OCI-LY7 (cell line): ENCODE measurements around the gene BLVRB. TPM values are rescaled to one million over a fixed set of nuclear protein-coding genes. Genes with fewer than 3 reads are reported as not detected.
"Not testable (repeated sequence)": the region's sequence is repeated elsewhere in the genome, so short reads cannot be mapped to it uniquely, and the experiment has no call there.

ENCODE experiments used
- BruUV-seq: library from RNA; stranded (reverse); fragments of 400-500 nt; replicated peaks from 2 replicates; lab custom pipeline; 2021; lab: Mats Ljungman, UMichigan
- CTCF ChIA-PET: fragments of 300-600 bp; sonication (Branson Sonifier 250); formaldehyde crosslinking; loops from one replicate; lab custom pipeline; 2022; ENCODE audit warnings: antibody characterized with exemption; ENCODE audit not compliant: unreplicated experiment; lab: Charles Lee
- POLR2A ChIA-PET: fragments of 300-600 bp; sonication (Branson Sonifier 250); formaldehyde crosslinking; loops from one replicate; lab custom pipeline; 2022; ENCODE audit warnings: antibody characterized with exemption; lab: Charles Lee
- DNase-seq: peaks from one replicate; pipeline ENCODE4 v3.0.0-alpha.2; 2015; ENCODE audit warnings: low spot score
- H2AFZ ChIP-seq: fragments of 200-600 bp; sonication (generic), shearing (Covaris generic); 2 replicates; pipeline ENCODE4 v1.6.1; 2014; ENCODE audit warnings: mild to moderate bottlenecking, antibody characterized with exemption, low read length, moderate library complexity
- H3K27ac ChIP-seq: fragments of 200-600 bp; sonication (generic); 2 replicates; pipeline ENCODE4 v1.5.1; 2014; ENCODE audit warnings: mixed run types, low read depth, mild to moderate bottlenecking, moderate library complexity, low read length, inconsistent platforms; ENCODE audit not compliant: poor library complexity, severe bottlenecking
- H3K36me3 ChIP-seq: fragments of 200-600 bp; sonication (generic); 2 replicates; pipeline ENCODE4 v1.6.1; 2014; ENCODE audit warnings: mild to moderate bottlenecking, antibody characterized with exemption, low read length, moderate library complexity, mixed read lengths; ENCODE audit not compliant: insufficient read depth
- H3K4me1 ChIP-seq: fragments of 200-600 bp; sonication (generic); 2 replicates; pipeline ENCODE4 v1.5.1; 2014; ENCODE audit warnings: mild to moderate bottlenecking, low read length; ENCODE audit not compliant: insufficient read depth, poor library complexity, severe bottlenecking
- H3K4me2 ChIP-seq: fragments of 200-600 bp; sonication (generic); 2 replicates; pipeline ENCODE4 v1.6.1; 2014; ENCODE audit warnings: mild to moderate bottlenecking, low read length
- H3K4me3 ChIP-seq: fragments of 200-600 bp; sonication (generic); 2 replicates; pipeline ENCODE4 v1.5.1; 2014; ENCODE audit warnings: mild to moderate bottlenecking, low read depth, low read length; ENCODE audit not compliant: poor library complexity, severe bottlenecking
- H3K79me2 ChIP-seq: fragments of 200-600 bp; sonication (generic); 2 replicates; pipeline ENCODE4 v1.6.1; 2016; ENCODE audit warnings: low read depth, mild to moderate bottlenecking, low read length, moderate library complexity, mixed read lengths; ENCODE audit not compliant: insufficient read depth
- H3K9me2 ChIP-seq: fragments of 200-600 bp; sonication (generic); 2 replicates; pipeline ENCODE4 v1.6.1; 2016; ENCODE audit warnings: mild to moderate bottlenecking, low read length, mixed read lengths; ENCODE audit not compliant: insufficient read depth
- H3K9me3 ChIP-seq: fragments of 200-600 bp; sonication (generic); 2 replicates; pipeline ENCODE4 v1.6.1; 2014; ENCODE audit warnings: mild to moderate bottlenecking, mixed run types, low read length, mixed read lengths
- H4K20me1 ChIP-seq: fragments of 200-600 bp; sonication (generic); 2 replicates; pipeline ENCODE4 v1.6.1; 2014; ENCODE audit warnings: mild to moderate bottlenecking, antibody characterized with exemption, low read length, moderate library complexity, mixed read lengths; ENCODE audit not compliant: insufficient read depth
- EZH2phosphoT487 ChIP-seq: fragments of 200-600 bp; sonication (generic); IDR thresholded peaks from 2 replicates; pipeline ENCODE4 v1.6.1; 2018; ENCODE audit warnings: low read depth, borderline replicate concordance, mild to moderate bottlenecking, mixed run types, antibody characterized with exemption, low read length, moderate library complexity, mixed read lengths
- intact Hi-C: fragments of 100-400 bp; cut with micrococcal nuclease; formaldehyde crosslinking; loops from one replicate; pipeline ENCODE4 v1.10.0; 2022; ENCODE audit not compliant: unreplicated experiment
- total RNA-seq, 2 experiments: library from RNA; depleted of rRNA in 1 of 2; stranded (reverse); fragments of >200 nt in 1 of 2; shearing (Covaris generic) in 1 of 2; gene quantifications; 2 replicates each; pipeline ENCODE4 v1.2.3, GENCODE V29; 2014 to 2022
- TF ChIP-seq, protein P1 (sequence below): fragments of 200-600 bp; sonication (generic); conservative IDR thresholded peaks from 2 replicates; pipeline ENCODE4 v1.5.1; 2014; ENCODE audit warnings: mild to moderate bottlenecking, antibody characterized with exemption, low read length, moderate library complexity, mixed read lengths

The BLVRB gene
- total RNA-seq, 2 experiments from 2014 or later = 45.0 to 48.5 TPM

DNA sequence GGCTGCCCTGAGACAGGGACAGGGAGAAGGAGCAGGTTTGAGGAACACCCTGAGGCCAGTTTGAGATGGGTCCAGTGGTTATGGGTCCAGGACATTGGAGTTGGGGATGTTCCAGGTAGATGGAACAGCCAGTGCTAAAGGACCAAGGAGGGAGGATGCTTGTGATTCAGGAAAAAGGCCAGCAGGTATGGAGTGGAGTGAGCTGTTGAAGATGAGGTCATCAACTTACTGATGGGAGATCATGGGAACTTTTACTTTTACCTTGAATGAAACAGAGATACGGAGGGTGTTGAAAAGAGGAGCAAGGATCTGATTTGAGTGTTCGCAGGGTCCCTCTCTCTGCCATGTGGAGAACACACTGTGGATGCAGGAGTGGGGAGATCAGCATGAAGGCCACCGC lies 26.7 kb upstream of the BLVRB start:
- no TSS peak for BruUV-seq
- H3K9me3 ChIP-seq = no peaks in the 10 kb centered on the region

DNA sequence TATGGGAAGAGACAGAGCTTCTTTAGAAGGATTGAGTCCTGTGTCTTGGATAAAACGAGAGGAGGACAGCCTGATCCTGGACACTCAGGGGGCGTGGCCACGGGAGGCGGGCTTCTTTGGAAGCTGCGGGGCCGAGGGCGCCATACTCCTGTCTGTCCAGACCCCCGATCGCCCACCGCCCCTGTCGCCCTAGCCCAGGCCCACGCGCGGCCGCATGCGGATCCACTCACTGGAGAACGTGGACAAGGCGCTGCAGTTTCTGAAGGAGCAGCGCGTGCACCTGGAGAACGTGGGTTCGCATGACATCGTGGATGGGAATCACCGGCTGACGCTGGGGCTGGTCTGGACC lies 24.3 kb upstream of the BLVRB start:
- H3K36me3 ChIP-seq = no peaks in the 10 kb centered on the region
- ChIA-PET POLR2A (no interaction called here), CTCF (no interaction called here)
- no peaks in the 10 kb centered on the region for H3K9me2 ChIP-seq
- no peaks in the 10 kb centered on the region for H3K9me3 ChIP-seq
- DNase-seq = no peak
- no peak overlapping the region for H2AFZ ChIP-seq
- TF ChIP-seq EZH2phosphoT487 = no peak
- TF ChIP-seq, protein P1, sequence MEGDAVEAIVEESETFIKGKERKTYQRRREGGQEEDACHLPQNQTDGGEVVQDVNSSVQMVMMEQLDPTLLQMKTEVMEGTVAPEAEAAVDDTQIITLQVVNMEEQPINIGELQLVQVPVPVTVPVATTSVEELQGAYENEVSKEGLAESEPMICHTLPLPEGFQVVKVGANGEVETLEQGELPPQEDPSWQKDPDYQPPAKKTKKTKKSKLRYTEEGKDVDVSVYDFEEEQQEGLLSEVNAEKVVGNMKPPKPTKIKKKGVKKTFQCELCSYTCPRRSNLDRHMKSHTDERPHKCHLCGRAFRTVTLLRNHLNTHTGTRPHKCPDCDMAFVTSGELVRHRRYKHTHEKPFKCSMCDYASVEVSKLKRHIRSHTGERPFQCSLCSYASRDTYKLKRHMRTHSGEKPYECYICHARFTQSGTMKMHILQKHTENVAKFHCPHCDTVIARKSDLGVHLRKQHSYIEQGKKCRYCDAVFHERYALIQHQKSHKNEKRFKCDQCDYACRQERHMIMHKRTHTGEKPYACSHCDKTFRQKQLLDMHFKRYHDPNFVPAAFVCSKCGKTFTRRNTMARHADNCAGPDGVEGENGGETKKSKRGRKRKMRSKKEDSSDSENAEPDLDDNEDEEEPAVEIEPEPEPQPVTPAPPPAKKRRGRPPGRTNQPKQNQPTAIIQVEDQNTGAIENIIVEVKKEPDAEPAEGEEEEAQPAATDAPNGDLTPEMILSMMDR = no peak
- no peaks in the 10 kb centered on the region for H3K4me1 ChIP-seq
- H3K4me2 ChIP-seq = no peak overlapping the region
- intact Hi-C loops = no loop called here
- no peak overlapping the region for H3K27ac ChIP-seq
- no peaks in the 10 kb centered on the region for H3K79me2 ChIP-seq
- H3K4me3 ChIP-seq = no peak overlapping the region
- BruUV-seq = no TSS peak
- H4K20me1 ChIP-seq = no peaks in the 10 kb centered on the region

More for the DNA sequence above, 26.7 kb upstream of the BLVRB start:
- Histone ChIP-seq H3K27ac (no peak overlapping the region), H3K9me2 (no peaks in the 10 kb centered on the region), H4K20me1 (no peaks in the 10 kb centered on the region), H3K4me2 (no peak overlapping the region), H3K79me2 (no peaks in the 10 kb centered on the region), H3K4me3 (no peak overlapping the region), H3K36me3 (no peaks in the 10 kb centered on the region), H2AFZ (no peak overlapping the region), H3K4me1 (no peaks in the 10 kb centered on the region)
- DNase-seq = no peak
- ChIA-PET POLR2A (interaction anchor here (0.6 to 0.7 kb wide), 2 partner anchors 10 to 160 kb away, joined by 4 to 5 read pairs; no protein-coding TSS in a partner anchor), CTCF (no interaction called here)
- no peak for TF ChIP-seq EZH2phosphoT487
- TF ChIP-seq, protein P1 = no peak
- intact Hi-C loops = no loop called here

DNA sequence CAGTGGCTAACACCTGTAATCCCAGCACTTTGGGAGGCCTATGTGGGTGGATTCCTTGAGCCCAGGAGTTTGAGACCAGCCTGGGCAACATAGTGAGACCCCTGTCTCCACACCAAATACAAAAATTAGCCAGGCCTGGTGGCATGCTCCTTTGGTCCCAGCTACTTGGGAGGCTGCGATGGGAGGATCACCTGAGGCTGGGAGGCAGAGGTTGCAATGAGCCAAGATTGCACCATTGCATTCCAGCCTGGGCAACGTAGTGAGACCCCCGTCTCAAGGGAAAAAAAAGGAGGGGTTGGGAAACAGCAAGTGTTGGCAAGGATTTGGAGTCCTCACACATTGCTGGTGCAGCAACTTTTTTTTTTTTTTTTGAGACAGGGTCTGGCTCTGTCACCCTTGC lies 20.5 kb upstream of the BLVRB start:
- H2AFZ ChIP-seq = no peak overlapping the region
- H3K4me2 ChIP-seq = no peak overlapping the region
- H3K27ac ChIP-seq = no peak overlapping the region
- H3K4me3 ChIP-seq = no peak overlapping the region
- H3K36me3 ChIP-seq = no peaks in the 10 kb centered on the region
- no peak for DNase-seq
- POLR2A ChIA-PET = no interaction called here
- H3K9me3 ChIP-seq = no peaks in the 10 kb centered on the region
- H3K9me2 ChIP-seq = no peaks in the 10 kb centered on the region
- intact Hi-C loops = no loop called here
- CTCF ChIA-PET = no interaction called here
- no TSS peak for BruUV-seq
- H4K20me1 ChIP-seq = no peaks in the 10 kb centered on the region
- no peak for TF ChIP-seq EZH2phosphoT487
- TF ChIP-seq, protein P1 = no peak
- no peaks in the 10 kb centered on the region for H3K79me2 ChIP-seq
- no peaks in the 10 kb centered on the region for H3K4me1 ChIP-seq

DNA sequence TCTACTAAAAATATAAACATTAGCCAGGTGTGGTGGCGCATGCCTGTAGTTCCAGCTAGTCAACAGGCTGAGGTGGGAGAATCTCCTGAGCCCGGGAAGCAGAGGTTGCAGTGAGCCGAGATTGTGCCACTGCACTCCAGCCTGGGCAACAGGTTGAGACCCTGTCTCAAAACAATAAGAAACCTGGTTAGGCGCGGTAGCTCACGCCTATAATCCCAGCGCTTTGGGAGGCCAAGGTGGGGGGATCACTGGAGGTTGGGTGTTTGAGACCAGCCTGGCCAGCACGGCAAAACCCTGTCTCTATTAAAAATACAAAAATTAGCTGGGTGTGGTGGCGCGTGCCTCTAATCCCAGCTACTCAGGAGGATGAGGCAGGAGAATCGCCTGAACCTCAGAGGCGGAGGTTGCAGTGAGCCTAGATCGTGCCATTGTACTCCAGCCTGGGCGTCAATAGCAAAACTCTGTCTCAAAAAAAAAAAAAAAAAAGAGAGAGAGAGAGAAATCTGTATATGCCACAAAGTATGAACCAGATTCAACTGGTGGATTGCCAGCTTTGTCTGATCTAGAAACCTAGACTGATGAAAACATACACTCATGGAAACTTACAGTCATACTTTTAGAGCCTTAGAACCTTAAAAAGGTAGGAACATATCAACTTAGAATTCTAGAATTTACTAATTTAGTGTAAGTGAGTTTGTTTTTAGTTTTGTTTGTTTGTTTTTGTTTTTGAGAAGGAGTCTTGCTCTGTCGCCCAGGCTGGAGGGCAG lies 10.5 kb upstream of the BLVRB start:
- DNase-seq, H3K4me3 ChIP-seq, H3K9me2 ChIP-seq, H3K36me3 ChIP-seq, H2AFZ ChIP-seq, H3K9me3 ChIP-seq, intact Hi-C loops, BruUV-seq, H3K4me1 ChIP-seq, H3K79me2 ChIP-seq, POLR2A ChIA-PET, H4K20me1 ChIP-seq, H3K4me2 ChIP-seq, H3K27ac ChIP-seq: not testable (repeated sequence)
- CTCF ChIA-PET = interaction anchor here (0.6 kb wide), 1 partner anchor 12 kb away, joined by 4 read pairs; no protein-coding TSS in a partner anchor
